Fibroblast of pulmonary artery (primary cell): Measurements from ENCODE around the gene RREB1.
"Not testable (repeated sequence)": the region's sequence is repeated elsewhere in the genome, so short reads cannot be mapped to it uniquely, and the experiment has no call there.

ENCODE experiments used
- DNase-seq: peaks from one replicate; pipeline ENCODE4 v3.0.0-alpha.2; 2010; ENCODE audit warnings: low read depth
- H3K4me3 ChIP-seq: replicated peaks from 2 replicates; pipeline ENCODE4 v1.5.1; 2011; ENCODE audit warnings: low read depth, mild to moderate bottlenecking, control low read depth, low read length, moderate library complexity
- TF ChIP-seq, protein P1 (sequence below): IDR thresholded peaks from 2 replicates; pipeline ENCODE4 v1.5.1; 2011; ENCODE audit warnings: mild to moderate bottlenecking, control low read depth, low read length, inconsistent platforms; ENCODE audit errors: missing control alignments

RREB1 gene

DNA sequence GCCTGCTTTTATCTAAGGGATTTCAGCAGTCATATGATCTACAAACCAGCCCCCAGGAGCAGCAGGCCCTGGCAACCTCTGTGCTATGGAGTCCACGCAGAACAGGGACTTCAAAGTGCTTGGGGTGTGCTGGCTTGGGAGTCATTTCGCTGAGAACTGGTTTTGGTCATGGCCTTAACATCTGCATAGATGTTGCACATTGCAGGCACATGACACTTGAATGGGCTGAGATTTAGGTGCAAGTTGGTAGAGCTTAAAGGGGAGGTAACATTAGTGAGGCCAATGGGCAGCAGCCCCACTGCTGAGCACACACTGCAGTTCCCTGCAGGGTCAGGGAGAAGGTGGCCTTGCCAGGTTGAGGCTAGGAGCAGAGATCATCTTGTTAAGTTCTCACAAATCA, 43.6 kb downstream of the RREB1 start:
- no peak for DNase-seq
- no peak overlapping the region for H3K4me3 ChIP-seq
- TF ChIP-seq, protein P1, sequence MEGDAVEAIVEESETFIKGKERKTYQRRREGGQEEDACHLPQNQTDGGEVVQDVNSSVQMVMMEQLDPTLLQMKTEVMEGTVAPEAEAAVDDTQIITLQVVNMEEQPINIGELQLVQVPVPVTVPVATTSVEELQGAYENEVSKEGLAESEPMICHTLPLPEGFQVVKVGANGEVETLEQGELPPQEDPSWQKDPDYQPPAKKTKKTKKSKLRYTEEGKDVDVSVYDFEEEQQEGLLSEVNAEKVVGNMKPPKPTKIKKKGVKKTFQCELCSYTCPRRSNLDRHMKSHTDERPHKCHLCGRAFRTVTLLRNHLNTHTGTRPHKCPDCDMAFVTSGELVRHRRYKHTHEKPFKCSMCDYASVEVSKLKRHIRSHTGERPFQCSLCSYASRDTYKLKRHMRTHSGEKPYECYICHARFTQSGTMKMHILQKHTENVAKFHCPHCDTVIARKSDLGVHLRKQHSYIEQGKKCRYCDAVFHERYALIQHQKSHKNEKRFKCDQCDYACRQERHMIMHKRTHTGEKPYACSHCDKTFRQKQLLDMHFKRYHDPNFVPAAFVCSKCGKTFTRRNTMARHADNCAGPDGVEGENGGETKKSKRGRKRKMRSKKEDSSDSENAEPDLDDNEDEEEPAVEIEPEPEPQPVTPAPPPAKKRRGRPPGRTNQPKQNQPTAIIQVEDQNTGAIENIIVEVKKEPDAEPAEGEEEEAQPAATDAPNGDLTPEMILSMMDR: no peak

DNA sequence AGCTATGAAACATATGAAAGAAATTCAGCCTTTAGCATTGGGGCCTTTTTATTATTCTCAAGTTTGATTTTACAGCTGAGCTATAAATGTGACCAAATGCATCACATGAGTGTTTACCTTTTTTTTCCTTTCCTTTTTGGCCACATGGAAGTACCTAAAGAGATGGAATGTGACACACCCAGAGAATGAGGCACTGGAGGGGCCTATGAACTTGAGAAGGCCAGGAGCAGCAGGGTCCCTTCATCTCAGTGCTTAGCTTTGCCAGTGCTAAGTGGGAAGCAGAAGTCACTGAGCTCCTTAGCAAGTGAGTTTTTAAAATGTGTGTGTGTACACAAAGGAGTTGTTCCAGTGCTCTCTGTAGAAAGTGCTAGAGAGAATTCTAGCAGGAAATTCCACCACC, 44.7 kb downstream of the RREB1 start:
- TF ChIP-seq, protein P1: no peak
- H3K4me3 ChIP-seq: no peak overlapping the region
- DNase-seq: no peak

DNA sequence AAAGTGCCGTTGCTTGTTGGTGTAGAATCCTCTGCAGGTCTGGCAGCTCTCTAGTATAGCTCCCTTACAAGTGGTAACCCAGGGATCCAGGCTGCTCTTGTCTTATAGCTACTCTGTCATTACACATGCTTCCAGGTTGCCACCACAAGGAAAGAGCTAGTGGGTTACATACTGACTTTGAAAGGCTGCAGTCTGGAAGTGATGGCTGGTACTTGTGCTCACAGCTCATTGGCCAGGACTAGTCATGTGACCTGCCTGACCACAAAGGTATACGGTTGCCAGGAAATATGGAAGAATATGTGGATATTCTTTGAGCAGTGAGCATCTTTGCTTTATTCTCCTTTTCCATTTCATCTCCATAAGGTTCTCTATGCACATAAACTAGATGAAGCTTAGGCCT, 46.0 kb downstream of the RREB1 start:
- H3K4me3 ChIP-seq: no peak overlapping the region
- no peak for DNase-seq
- TF ChIP-seq, protein P1: no peak

DNA sequence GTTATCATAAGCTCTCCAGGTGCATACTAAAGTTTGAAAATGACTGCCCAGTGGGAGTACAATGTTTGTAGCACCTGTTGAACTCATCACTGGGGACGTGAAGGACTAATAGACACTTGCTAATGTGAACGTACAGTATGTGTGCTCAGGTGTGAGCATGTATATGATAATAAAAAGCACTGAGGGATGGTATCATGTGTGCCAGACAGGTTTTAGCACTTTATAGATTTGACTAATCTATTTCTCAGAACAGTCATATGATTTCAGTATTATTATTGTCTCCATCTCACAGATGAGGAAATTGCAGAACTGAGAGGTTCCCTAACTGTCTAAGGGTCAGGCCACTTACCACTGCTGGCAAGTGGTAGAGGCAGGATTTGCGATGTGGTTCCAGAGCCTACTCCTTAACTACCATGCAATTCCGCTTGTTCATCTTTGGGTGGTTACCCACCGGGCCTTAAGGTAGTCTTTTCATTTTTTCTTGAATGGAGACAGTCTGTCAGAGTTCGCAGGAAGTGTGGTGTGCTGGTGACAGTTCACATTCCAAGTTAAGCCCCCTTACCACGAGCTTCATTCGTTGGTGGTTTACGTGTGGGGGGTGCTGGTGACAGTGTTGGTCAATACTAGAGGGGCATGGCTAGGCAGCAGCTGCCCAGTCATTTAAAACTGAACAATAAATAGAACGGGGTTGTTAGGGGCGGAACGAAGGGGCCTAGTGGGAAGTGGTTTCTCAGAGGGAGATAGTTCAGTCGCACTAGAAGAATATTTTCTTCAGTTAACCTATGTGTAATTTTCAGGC, 46.8 kb downstream of the RREB1 start:
- no peak overlapping the region for H3K4me3 ChIP-seq
- no peak for DNase-seq

DNA sequence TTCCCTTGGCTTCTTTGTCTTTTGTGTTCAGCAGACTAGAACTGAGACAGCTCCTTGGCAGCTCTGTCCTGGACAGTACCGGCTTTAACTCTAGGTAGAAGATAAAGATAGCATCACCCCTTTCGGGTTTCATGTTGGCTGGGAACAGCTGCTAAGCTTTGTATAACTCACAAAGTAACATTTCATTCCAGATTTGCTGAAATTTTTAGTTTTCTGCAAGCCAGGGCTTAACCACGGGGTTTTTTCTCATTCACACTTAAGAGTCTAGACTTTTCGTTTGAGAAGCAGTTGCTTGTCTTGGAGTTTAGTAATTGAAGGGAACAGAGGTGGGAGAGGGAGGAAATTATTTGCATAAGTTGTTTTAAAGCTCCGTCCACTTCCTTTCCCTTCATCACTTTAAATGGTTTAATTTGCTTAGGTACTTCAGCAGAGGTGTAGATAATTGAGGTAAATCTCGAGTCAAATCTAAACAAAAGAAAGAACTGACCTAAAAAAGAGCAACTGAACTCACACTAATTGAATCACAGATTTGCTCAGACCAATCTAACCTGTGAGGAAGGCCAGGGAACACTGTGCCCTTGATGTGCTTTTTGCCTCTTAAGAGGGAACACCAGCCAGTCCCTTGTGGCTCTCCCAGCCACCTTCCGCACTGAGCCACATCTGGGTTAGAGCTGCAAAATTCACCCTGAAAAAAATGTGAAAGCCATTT, 48.3 kb downstream of the RREB1 start:
- DNase-seq: no peak
- TF ChIP-seq, protein P1: no peak
- no peak overlapping the region for H3K4me3 ChIP-seq

More for the DNA sequence above, 46.8 kb downstream of the RREB1 start:
- TF ChIP-seq, protein P1: no peak

DNA sequence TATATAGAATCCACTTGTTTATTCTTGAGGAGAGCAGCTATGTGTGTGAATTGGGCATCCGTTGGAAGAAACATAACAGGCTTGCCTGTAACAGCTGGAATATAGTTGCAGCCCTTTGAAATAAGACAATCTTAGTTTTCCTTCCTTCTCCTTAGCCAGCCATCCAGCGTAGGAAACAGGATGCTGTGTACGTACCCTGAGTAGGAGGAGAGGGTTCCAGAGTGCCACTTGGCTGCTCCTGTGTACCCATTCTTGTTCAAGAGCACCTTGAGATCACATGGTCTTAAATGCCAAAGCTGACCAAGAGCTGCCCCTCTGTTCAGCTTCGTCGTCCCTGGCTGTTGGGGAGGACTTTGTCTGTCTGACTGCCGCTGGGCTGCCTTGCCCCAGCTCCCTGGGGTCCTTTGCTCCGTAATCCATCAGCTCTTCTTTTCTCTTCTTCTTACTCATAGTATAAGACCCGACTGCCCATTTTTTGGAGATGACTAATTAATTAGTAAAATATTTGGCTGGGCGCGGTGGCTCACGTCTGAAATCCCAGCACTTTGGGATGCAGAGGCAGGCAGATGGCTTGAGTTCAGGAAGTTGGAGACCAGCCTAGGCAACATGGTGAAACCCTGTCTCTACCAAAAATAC, 49.0 kb downstream of the RREB1 start:
- TF ChIP-seq, protein P1: no peak
- no peak overlapping the region for H3K4me3 ChIP-seq
- no peak for DNase-seq

DNA sequence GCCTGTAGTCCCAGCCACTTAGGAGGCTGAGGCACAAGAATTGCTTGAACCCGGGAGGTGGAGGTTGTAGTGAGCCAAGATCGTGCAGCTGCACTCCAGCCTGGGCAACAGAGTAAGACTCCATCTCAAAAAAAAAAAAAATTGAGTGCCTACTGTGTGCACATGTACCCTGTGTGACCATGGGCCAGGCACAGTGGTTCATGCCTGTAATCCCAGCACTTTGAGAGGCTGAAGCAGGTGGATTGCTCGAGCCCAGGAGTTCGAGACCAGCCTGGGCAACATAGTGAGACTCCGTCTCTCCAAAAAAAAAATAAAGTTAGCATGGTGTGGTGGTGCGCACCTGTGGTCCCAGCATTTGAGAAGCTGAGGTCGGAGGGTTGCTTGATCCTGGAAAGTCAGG, 49.5 kb downstream of the RREB1 start:
- H3K4me3 ChIP-seq, DNase-seq: not testable (repeated sequence)
